ENCODE measurements around the gene ERC1.

ERC1 gene

GRCh38 chr12:1273051-1273450 lies 282.0 kb downstream of the ERC1 start:
- TF ChIP-seq GATA1 (IDR thresholded peaks at IDR 0.05; ENCODE audit: low read depth, low read length): no peak
- TF ChIP-seq POLR2A (IDR thresholded peaks at IDR 0.05; ENCODE audit: low read length): no peak

GRCh38 chr12:1277905-1278304 lies 286.9 kb downstream of the ERC1 start:
- DNase-seq: no peak
- TF ChIP-seq GATA1 (IDR thresholded peaks at IDR 0.05; ENCODE audit: low read depth, low read length): no peak
- no peak for TF ChIP-seq POLR2A (IDR thresholded peaks at IDR 0.05; ENCODE audit: low read length)

More at GRCh38 chr12:1273051-1273450, 282.0 kb downstream of the ERC1 start:
- DNase-seq: no peak

GRCh38 chr12:1279050-1279449 lies 288.0 kb downstream of the ERC1 start:
- peak in 1 of 2 experiments; percentile 13 for DNase-seq
- TF ChIP-seq GATA1 (IDR thresholded peaks at IDR 0.05; ENCODE audit: low read depth, low read length) (no peak), POLR2A (IDR thresholded peaks at IDR 0.05; ENCODE audit: low read length) (no peak)

- TF ChIP-seq GATA1 (IDR thresholded peaks at IDR 0.05; ENCODE audit: low read depth, low read length) (no peak), POLR2A (IDR thresholded peaks at IDR 0.05; ENCODE audit: low read length) (no peak)
- DNase-seq: no peak
These were observed 289.0 kb downstream of the ERC1 start for GRCh38 chr12:1280059-1280458.

- TF ChIP-seq POLR2A (IDR thresholded peaks at IDR 0.05; ENCODE audit: low read length) (no peak), GATA1 (IDR thresholded peaks at IDR 0.05; ENCODE audit: low read depth, low read length) (no peak)
- DNase-seq: no peak
These were observed 290.8 kb downstream of the ERC1 start for GRCh38 chr12:1281683-1282366.

GRCh38 chr12:1282670-1283315 lies 291.8 kb downstream of the ERC1 start:
- no peak for DNase-seq
- TF ChIP-seq POLR2A (IDR thresholded peaks at IDR 0.05; ENCODE audit: low read length) (no peak), GATA1 (IDR thresholded peaks at IDR 0.05; ENCODE audit: low read depth, low read length) (no peak)

GRCh38 chr12:1283316-1283715 lies 292.3 kb downstream of the ERC1 start:
- TF ChIP-seq GATA1 (IDR thresholded peaks at IDR 0.05; ENCODE audit: low read depth, low read length) (no peak), POLR2A (IDR thresholded peaks at IDR 0.05; ENCODE audit: low read length) (no peak)
- DNase-seq: no peak

- no peak for DNase-seq
- no peak for TF ChIP-seq GATA1 (IDR thresholded peaks at IDR 0.05; ENCODE audit: low read depth, low read length)
These were observed 293.6 kb downstream of the ERC1 start for GRCh38 chr12:1284611-1285010.

- no peak for DNase-seq
- TF ChIP-seq GATA1 (IDR thresholded peaks at IDR 0.05; ENCODE audit: low read depth, low read length) (no peak), POLR2A (IDR thresholded peaks at IDR 0.05; ENCODE audit: low read length) (no peak)
These were observed 296.5 kb downstream of the ERC1 start for GRCh38 chr12:1287446-1287975.

- no peak for TF ChIP-seq POLR2A (IDR thresholded peaks at IDR 0.05; ENCODE audit: low read length)
- TF ChIP-seq GATA1 (IDR thresholded peaks at IDR 0.05; ENCODE audit: low read depth, low read length): no peak
- DNase-seq: no peak
These were observed 297.3 kb downstream of the ERC1 start for GRCh38 chr12:1288333-1288732.

- no peak for DNase-seq
- TF ChIP-seq GATA1 (IDR thresholded peaks at IDR 0.05; ENCODE audit: low read depth, low read length) (no peak), POLR2A (IDR thresholded peaks at IDR 0.05; ENCODE audit: low read length) (no peak)
These were observed 298.5 kb downstream of the ERC1 start for GRCh38 chr12:1289371-1290155.

- TF ChIP-seq POLR2A (IDR thresholded peaks at IDR 0.05; ENCODE audit: low read length) (no peak), GATA1 (IDR thresholded peaks at IDR 0.05; ENCODE audit: low read depth, low read length) (no peak)
- no peak for DNase-seq
These were observed 299.7 kb downstream of the ERC1 start for GRCh38 chr12:1290716-1291115.

- no peak for DNase-seq
- TF ChIP-seq POLR2A (IDR thresholded peaks at IDR 0.05; ENCODE audit: low read length) (no peak), GATA1 (IDR thresholded peaks at IDR 0.05; ENCODE audit: low read depth, low read length) (no peak)
These were observed 300.7 kb downstream of the ERC1 start for GRCh38 chr12:1291601-1292332.
